ENCODE data around the gene PM20D2.

The PM20D2 gene

DNA sequence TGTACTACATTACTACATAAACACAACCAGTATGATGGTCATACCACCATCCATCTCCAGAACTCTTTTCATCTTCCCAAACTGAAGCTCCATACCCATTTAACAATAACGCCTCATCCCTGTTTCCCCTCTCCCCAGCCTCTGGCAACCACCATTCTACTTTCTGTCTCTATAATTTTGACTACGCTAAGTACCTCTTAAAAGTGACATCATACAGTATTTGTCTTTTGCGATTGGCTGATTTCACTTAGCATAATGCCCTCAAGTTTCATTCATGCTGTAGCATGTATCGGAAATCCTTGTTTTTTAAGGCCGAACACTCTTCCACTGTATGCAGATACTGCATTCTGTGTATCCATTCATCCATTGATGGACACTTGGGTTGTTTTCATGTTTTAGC lies 41.6 kb downstream of the PM20D2 start:
- Histone ChIP-seq H3K79me2 (ENCODE audit: insufficient read depth, low read length) (no peaks in the 10 kb centered on the region), H3K9ac (ENCODE audit: low read length) (no peak overlapping the region), H2AFZ (ENCODE audit: low read length) (no peak overlapping the region), H3K9me2 (ENCODE audit: low read depth, low read length) (no peaks in the 10 kb centered on the region), H3K27me3 (ENCODE audit: insufficient read depth, low read length) (no peaks in the 10 kb centered on the region), H3K27ac (ENCODE audit: low read depth, low read length, poor library complexity, severe bottlenecking) (no peak overlapping the region), H4K20me1 (ENCODE audit: insufficient read depth, low read length) (no peaks in the 10 kb centered on the region), H3K4me1 (ENCODE audit: insufficient read depth, low read length, severe bottlenecking) (no peaks in the 10 kb centered on the region), H3K36me3 (ENCODE audit: insufficient read depth, low read length) (no peaks in the 10 kb centered on the region), H3K9me3 (ENCODE audit: low read length) (no peaks in the 10 kb centered on the region), H3K4me3 (ENCODE audit: low read depth, low read length, poor library complexity, severe bottlenecking) (no peak overlapping the region), H3F3A (ENCODE audit: insufficient read depth, low read length) (no peaks in the 10 kb centered on the region), H3K4me2 (ENCODE audit: low read length) (no peak overlapping the region)
- no peak for TF ChIP-seq EZH2 (IDR thresholded peaks at IDR 0.05; ENCODE audit: borderline replicate concordance, low read length)
- TF ChIP-seq, protein P1, sequence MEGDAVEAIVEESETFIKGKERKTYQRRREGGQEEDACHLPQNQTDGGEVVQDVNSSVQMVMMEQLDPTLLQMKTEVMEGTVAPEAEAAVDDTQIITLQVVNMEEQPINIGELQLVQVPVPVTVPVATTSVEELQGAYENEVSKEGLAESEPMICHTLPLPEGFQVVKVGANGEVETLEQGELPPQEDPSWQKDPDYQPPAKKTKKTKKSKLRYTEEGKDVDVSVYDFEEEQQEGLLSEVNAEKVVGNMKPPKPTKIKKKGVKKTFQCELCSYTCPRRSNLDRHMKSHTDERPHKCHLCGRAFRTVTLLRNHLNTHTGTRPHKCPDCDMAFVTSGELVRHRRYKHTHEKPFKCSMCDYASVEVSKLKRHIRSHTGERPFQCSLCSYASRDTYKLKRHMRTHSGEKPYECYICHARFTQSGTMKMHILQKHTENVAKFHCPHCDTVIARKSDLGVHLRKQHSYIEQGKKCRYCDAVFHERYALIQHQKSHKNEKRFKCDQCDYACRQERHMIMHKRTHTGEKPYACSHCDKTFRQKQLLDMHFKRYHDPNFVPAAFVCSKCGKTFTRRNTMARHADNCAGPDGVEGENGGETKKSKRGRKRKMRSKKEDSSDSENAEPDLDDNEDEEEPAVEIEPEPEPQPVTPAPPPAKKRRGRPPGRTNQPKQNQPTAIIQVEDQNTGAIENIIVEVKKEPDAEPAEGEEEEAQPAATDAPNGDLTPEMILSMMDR (IDR thresholded peaks at IDR 0.05; ENCODE audit: low read length): no peak

DNA sequence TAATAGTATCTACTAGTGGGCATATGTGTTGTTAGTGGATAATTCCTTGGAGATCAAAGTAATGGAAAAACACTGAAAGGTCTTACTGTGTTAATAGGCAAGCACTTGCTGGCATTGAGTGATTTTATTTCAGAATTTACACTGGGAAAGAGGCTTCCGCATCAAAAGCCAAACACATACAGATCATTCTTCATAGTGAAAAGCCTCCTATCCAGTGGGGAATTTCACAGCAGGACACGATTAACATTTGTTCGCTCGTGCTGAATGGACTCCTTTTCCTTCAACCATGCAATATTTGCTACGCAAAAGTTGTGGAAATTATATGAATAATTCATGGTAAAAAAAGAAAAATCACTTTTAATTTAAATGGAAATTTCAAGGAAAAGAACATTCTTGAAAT lies 44.9 kb downstream of the PM20D2 start:
- no peaks in the 10 kb centered on the region for H3K9me2 ChIP-seq (ENCODE audit: low read depth, low read length)
- no peaks in the 10 kb centered on the region for H3K36me3 ChIP-seq (ENCODE audit: insufficient read depth, low read length)
- no peak overlapping the region for H2AFZ ChIP-seq (ENCODE audit: low read length)
- no peak for TF ChIP-seq EZH2 (IDR thresholded peaks at IDR 0.05; ENCODE audit: borderline replicate concordance, low read length)
- TF ChIP-seq, protein P1 (IDR thresholded peaks at IDR 0.05; ENCODE audit: low read length): no peak
- no peaks in the 10 kb centered on the region; the same call in 1 of the 2 replicates for H3K9me3 ChIP-seq (ENCODE audit: low read length)
- no peak overlapping the region for H3K4me2 ChIP-seq (ENCODE audit: low read length)
- H3K4me1 ChIP-seq (ENCODE audit: insufficient read depth, low read length, severe bottlenecking): no peaks in the 10 kb centered on the region
- no peaks in the 10 kb centered on the region for H3K79me2 ChIP-seq (ENCODE audit: insufficient read depth, low read length)
- no peaks in the 10 kb centered on the region for H4K20me1 ChIP-seq (ENCODE audit: insufficient read depth, low read length)
- H3K27me3 ChIP-seq (ENCODE audit: insufficient read depth, low read length): no peaks in the 10 kb centered on the region; the same call in 1 of the 2 replicates
- no peak overlapping the region for H3K9ac ChIP-seq (ENCODE audit: low read length)
- no peaks in the 10 kb centered on the region for H3F3A ChIP-seq (ENCODE audit: insufficient read depth, low read length)
- H3K4me3 ChIP-seq (ENCODE audit: low read depth, low read length, poor library complexity, severe bottlenecking): no peak overlapping the region
- no peak overlapping the region for H3K27ac ChIP-seq (ENCODE audit: low read depth, low read length, poor library complexity, severe bottlenecking)

DNA sequence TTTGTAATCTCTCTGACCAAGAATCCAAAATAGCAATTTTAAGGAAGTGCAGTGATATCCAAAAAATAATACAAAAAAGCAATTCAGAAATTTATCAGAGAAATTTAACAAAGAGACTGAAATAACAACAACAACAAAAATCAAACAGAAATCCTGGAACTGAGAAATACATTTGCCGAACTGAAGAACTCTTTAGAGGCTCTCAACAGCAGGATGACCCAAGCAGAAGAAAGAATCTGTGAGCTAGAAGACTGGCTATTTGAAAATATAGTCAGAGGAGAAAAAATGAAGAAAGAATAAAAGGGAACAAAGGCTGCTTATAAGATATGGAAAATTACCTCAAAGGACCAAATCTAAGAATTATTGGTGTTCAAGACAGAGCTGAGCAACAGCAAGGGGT lies 48.7 kb downstream of the PM20D2 start:
- Histone ChIP-seq H3K27me3 (ENCODE audit: insufficient read depth, low read length) (peaks cover 3% of the 10 kb centered on the region; the same call in 1 of the 2 replicates), H3K9me3 (ENCODE audit: low read length) (no peaks in the 10 kb centered on the region; the same call in 1 of the 2 replicates), H3K36me3 (ENCODE audit: insufficient read depth, low read length) (no peaks in the 10 kb centered on the region), H3K9ac (ENCODE audit: low read length) (no peak overlapping the region), H3K9me2 (ENCODE audit: low read depth, low read length) (no peaks in the 10 kb centered on the region), H3F3A (ENCODE audit: insufficient read depth, low read length) (no peaks in the 10 kb centered on the region), H3K4me3 (ENCODE audit: low read depth, low read length, poor library complexity, severe bottlenecking) (no peak overlapping the region), H3K79me2 (ENCODE audit: insufficient read depth, low read length) (no peaks in the 10 kb centered on the region), H3K27ac (ENCODE audit: low read depth, low read length, poor library complexity, severe bottlenecking) (no peak overlapping the region), H3K4me2 (ENCODE audit: low read length) (no peak overlapping the region), H4K20me1 (ENCODE audit: insufficient read depth, low read length) (no peaks in the 10 kb centered on the region), H2AFZ (ENCODE audit: low read length) (no peak overlapping the region), H3K4me1 (ENCODE audit: insufficient read depth, low read length, severe bottlenecking) (no peaks in the 10 kb centered on the region)
- TF ChIP-seq, protein P1 (IDR thresholded peaks at IDR 0.05; ENCODE audit: low read length): no peak
- TF ChIP-seq EZH2 (IDR thresholded peaks at IDR 0.05; ENCODE audit: borderline replicate concordance, low read length): no peak

Measured in OCI-LY1 (cell line).